ENCODE measurements around the gene ATP6V0A1. TPM values are rescaled to one million over a fixed set of nuclear protein-coding genes. Genes with fewer than 3 reads are reported as not detected.

Gene ATP6V0A1
- total RNA-seq, 3 donors from 2014 or later = 53.1 to 74.5 (median 60.0) TPM

- H3K4me1 ChIP-seq = peaks cover 7 to 17% of the 10 kb centered on the region in 2 donors
- H3K27me3 ChIP-seq = no peaks in the 10 kb centered on the region
- no peak for TF ChIP-seq POLR2AphosphoS5 (IDR thresholded peaks at IDR 0.05)
- TF ChIP-seq POLR2A (IDR thresholded peaks at IDR 0.05) = no peak
- TF ChIP-seq CTCF (IDR thresholded peaks at IDR 0.05) = no peak
- DNase-seq (ENCODE audit: low spot score in 2 of 2) = no peak
- intact Hi-C loops (cut with DNase I; ENCODE audit: low total_unique reads) = no loop called here
- H3K9me3 ChIP-seq = no peaks in the 10 kb centered on the region
- H3K4me3 ChIP-seq = peak overlapping the region; percentile 65 to 81 (median 75)
- H3K27ac ChIP-seq = peak overlapping the region; percentile 97
- H3K36me3 ChIP-seq = no peaks in the 10 kb centered on the region
Observed at GRCh38 chr17:42460371-42460770, 1.7 kb downstream of the ATP6V0A1 start.

- no peak for TF ChIP-seq CTCF (IDR thresholded peaks at IDR 0.05)
- TF ChIP-seq POLR2A (IDR thresholded peaks at IDR 0.05) = no peak
- no peak for TF ChIP-seq POLR2AphosphoS5 (IDR thresholded peaks at IDR 0.05)
- Histone ChIP-seq H3K27ac (no peak overlapping the region), H3K9me3 (no peaks in the 10 kb centered on the region), H3K4me3 (no peak overlapping the region), H3K36me3 (no peaks in the 10 kb centered on the region), H3K4me1 (peaks cover 0 to 6% of the 10 kb centered on the region in 2 donors), H3K27me3 (no peaks in the 10 kb centered on the region)
- no peak for DNase-seq (ENCODE audit: low spot score in 2 of 2)
- intact Hi-C loops (cut with DNase I; ENCODE audit: low total_unique reads) = no loop called here
Observed at GRCh38 chr17:42463976-42464400, 5.3 kb downstream of the ATP6V0A1 start.

- H3K27me3 ChIP-seq = no peaks in the 10 kb centered on the region
- H3K4me1 ChIP-seq = no peaks in the 10 kb centered on the region
- H3K36me3 ChIP-seq = no peaks in the 10 kb centered on the region
- H3K27ac ChIP-seq = no peak overlapping the region
- no peak for TF ChIP-seq POLR2AphosphoS5 (IDR thresholded peaks at IDR 0.05)
- TF ChIP-seq POLR2A (IDR thresholded peaks at IDR 0.05) = no peak
- TF ChIP-seq CTCF (IDR thresholded peaks at IDR 0.05) = no peak
- no peaks in the 10 kb centered on the region for H3K9me3 ChIP-seq
- no peak for DNase-seq (ENCODE audit: low spot score in 2 of 2)
- no peak overlapping the region for H3K4me3 ChIP-seq
- intact Hi-C loops (cut with DNase I; ENCODE audit: low total_unique reads) = no loop called here
Observed at GRCh38 chr17:42467889-42468288, 9.2 kb downstream of the ATP6V0A1 start.

- H3K27ac ChIP-seq = peak overlapping the region; percentile 3 to 73
Observed at GRCh38 chr17:42472709-42473521, 14.2 kb downstream of the ATP6V0A1 start.

More at GRCh38 chr17:42472709-42473521, 14.2 kb downstream of the ATP6V0A1 start:
- Histone ChIP-seq H3K36me3 (no peaks in the 10 kb centered on the region), H3K9me3 (no peaks in the 10 kb centered on the region), H3K4me1 (no peaks in the 10 kb centered on the region), H3K27me3 (no peaks in the 10 kb centered on the region), H3K4me3 (no peak overlapping the region)
- intact Hi-C loops (cut with DNase I; ENCODE audit: low total_unique reads) = no loop called here
- no peak for TF ChIP-seq POLR2A (IDR thresholded peaks at IDR 0.05)
- no peak for TF ChIP-seq POLR2AphosphoS5 (IDR thresholded peaks at IDR 0.05)
- no peak for TF ChIP-seq CTCF (IDR thresholded peaks at IDR 0.05)
- DNase-seq (ENCODE audit: low spot score in 2 of 2) = no peak
